Stimulated activated CD4-positive, alpha-beta T cell treated with anti-CD3 and anti-CD28 coated beads, TNF-alpha, amount 100 ng/mL, for 4 hours (primary cell): ENCODE data around the gene WFDC1.

Source experiments
- DNase-seq, 3 experiments: peaks; one replicate each; pipeline ENCODE4 v3.0.0-alpha.2; 2020; ENCODE audit warnings: low read depth in 3 of 3

Gene WFDC1

DNA sequence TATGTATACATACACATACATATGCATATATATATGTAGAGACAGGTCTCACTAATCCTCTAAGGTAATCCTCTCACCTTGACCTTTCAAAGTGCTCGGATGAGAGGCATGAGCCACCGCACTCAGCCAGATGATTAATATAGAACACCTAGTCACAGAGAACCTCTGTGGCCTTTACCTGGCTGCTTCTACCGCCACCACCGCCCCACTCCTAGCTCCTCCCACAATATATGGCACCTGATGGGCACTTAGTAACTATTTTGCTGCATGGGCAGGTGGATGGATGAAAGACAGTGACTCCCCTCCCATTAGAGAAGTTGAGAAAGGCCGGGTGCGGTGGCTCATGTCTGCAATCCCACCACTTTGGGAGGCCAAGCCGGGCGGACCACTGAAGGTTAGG is 57.0 kb downstream of the WFDC1 start:
- no peak for DNase-seq

- no peak for DNase-seq
Measured at GRCh38 chr16:84354306-84354705, 59.6 kb downstream of the WFDC1 start.

DNA sequence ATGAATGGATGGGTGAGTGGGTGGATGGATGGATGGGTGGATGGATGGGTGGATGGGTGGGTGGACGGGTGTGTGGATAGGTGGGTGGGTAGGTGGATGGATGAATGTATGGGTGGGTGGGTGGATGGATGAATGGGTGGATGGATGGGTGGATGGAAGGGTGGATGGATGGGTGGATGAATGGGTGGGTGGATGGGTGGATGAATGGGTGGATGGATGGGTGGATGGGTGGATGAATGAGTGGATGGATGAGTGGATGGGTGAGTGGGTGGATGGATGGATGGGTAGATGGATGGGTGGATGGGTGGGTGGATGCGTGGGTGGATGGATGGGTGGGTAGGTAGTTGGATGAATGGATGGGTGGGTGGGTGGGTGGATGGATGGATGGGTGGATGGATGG is 60.5 kb downstream of the WFDC1 start:
- DNase-seq = no peak

DNA sequence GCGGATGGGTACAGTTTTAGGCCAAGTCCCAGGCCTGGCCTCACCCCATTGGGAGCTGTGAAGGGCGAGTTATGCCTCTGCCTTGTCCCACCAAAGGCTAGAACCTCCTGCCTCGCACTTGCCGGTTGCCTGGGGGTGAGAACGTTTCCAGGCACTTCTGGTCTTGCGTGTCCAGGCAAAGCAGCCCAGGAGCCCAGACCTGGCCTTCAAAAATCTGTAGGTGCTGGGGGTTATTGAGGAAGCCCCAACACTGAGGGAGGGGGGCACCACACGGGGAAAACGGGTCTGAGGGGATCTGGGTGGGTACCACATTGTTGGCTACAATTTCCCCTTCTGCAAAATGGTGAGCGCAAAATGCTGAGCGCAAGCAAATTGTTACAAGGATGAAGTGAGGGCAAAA is 61.5 kb downstream of the WFDC1 start:
- no peak for DNase-seq

- DNase-seq = no peak
Measured at GRCh38 chr16:84356591-84357116, 62.0 kb downstream of the WFDC1 start.

DNA sequence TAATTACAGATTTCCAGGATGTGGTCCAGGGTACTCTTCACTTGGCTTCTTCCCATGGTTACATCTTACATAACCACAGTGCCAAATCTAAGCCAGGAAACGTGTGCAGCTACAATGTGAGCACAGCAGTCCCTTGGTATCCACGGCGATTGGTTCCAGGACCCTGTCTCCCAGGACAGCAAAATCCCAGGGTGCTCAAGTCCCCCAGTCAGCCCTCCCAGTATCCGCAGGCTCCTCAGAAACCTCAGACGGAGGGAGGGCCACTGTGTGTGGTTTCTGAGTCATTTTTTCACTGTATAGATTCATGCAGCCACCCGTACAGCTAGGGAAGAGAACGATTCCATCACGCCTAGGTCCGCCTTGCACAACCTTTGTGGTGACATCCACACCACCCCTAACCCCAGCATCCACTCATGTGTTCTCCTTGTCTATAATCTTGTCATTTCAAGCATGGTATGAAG is 62.5 kb downstream of the WFDC1 start:
- no peak for DNase-seq

GRCh38 chr16:84358601-84359295 is 64.1 kb downstream of the WFDC1 start:
- DNase-seq = no peak

- no peak for DNase-seq
Measured at GRCh38 chr16:84359326-84359725, 64.6 kb downstream of the WFDC1 start.

GRCh38 chr16:84360170-84360569 is 65.5 kb downstream of the WFDC1 start:
- DNase-seq = peak in 2 of 3 experiments; percentile 2 to 11

DNA sequence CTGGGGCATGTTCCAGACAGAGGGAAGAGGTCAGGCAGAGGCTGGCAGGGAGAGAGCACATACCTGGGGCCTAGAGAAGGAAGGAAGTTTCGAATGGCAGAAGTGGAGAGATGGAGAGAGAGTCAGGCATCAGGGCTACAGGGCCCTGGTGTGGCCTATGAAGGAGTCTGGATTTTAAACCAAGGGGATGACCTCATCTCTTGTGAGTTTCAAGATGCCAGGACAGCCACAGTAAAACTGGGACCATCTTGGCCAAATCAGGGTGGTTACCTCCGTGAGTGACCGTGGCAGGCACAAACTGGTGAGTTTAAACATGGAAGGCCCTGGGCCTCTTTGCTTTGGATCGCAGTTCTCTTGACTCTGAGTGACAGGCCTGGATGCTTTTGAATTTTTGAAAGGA is 66.1 kb downstream of the WFDC1 start:
- no peak for DNase-seq

DNA sequence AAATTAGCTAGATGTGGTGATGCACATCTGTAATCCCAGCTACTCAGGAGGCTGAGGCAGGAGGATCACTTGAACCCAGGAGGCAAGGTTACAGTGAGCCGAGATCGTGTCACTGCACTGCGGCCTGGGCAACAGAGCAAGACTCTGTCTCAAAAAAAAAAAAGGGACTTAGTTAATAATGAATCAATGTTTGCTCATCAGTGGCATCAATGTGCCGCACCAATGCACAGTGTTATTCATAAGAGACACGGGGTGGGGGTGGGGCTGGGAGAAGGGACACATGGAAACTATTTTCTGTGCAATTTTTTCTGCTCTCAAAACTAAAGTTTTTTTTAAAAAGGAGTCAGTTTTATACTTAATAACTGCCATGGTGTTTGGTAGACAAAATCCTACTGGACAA is 66.9 kb downstream of the WFDC1 start:
- DNase-seq = no peak

GRCh38 chr16:84362471-84362941 is 67.8 kb downstream of the WFDC1 start:
- no peak for DNase-seq

DNA sequence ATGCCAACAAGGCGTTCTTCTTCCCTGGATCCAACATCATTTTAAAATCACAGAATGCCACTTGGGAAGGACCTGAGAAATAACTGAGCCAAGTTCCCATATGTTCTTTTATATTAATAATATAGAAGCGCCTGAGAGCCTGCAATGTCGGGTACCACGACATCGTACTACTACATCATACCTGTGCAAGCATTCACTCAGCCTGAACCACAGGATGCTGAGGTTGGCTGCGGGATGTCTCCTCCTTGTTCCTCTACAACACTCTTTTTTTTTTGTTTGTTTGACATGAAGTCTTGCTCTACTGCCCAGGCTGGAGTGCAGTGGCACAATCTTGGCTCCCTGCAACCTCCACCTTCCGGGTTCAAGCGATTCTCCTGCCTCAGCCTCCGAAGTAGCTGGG is 71.5 kb downstream of the WFDC1 start:
- no peak for DNase-seq

- DNase-seq = no peak
Measured at GRCh38 chr16:84367297-84367680, 72.6 kb downstream of the WFDC1 start.

- no peak for DNase-seq
Measured at GRCh38 chr16:84367750-84368307, 73.2 kb downstream of the WFDC1 start.

DNA sequence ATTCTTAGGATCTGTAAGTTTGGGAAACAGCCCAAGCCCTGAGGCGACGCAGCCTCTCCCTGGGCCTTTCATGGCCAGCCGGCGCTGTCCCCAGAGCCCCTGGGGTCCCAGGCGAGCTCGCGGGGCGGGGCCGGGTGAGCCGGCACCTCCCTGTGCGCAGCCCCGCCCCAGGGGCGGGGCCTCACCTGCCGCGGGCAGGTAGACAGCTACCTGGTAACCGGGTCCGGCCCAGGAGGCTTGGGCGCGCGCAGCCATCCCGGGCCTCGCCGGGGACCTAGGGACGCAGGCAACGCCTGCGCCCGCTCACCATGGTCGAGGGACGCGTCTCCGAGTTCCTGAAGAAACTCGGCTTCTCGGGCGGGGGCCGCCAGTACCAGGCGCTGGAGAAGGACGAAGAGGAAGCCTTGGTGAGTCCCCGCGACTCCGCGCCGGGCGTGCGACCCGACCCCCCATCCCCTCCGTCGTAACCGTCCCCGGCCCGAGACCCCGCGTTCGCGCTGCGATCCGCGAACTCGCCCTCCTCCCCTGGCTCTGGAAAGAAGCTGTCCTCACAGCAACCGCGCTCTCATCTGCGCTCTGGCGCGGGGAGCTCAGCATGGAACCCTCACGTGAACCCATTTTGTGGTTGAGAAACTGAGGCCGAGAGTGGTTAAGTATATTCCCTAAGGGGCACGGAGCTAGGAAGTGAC is 73.8 kb downstream of the WFDC1 start, which contains the start of gene ATP2C2:
Gene ATP2C2 (plus strand): TSS at position 231 of the 689 bp plus-strand sequence. CDS start 78 bp downstream, at position 309.
- DNase-seq = no peak

DNA sequence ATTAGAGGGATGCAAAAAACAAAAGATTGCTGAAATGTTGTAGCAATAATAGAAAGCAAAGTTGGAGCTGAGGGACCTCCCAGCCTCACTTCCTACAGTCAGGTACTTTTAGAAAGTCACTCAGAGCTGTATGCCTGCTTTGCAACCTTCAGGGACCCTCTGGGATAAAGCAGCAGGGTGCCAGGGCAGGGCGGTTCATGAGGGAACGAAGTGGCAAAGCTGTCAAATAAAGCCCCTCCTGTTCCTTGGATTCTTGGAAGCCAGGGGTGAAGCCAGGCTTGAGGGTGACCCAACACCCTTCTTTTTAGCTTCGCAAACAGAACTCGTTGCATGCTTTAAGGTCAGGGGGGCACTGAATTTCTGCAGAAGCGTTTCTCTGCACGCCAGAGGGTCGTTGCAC is 74.4 kb downstream of the WFDC1 start:
- DNase-seq = no peak

DNA sequence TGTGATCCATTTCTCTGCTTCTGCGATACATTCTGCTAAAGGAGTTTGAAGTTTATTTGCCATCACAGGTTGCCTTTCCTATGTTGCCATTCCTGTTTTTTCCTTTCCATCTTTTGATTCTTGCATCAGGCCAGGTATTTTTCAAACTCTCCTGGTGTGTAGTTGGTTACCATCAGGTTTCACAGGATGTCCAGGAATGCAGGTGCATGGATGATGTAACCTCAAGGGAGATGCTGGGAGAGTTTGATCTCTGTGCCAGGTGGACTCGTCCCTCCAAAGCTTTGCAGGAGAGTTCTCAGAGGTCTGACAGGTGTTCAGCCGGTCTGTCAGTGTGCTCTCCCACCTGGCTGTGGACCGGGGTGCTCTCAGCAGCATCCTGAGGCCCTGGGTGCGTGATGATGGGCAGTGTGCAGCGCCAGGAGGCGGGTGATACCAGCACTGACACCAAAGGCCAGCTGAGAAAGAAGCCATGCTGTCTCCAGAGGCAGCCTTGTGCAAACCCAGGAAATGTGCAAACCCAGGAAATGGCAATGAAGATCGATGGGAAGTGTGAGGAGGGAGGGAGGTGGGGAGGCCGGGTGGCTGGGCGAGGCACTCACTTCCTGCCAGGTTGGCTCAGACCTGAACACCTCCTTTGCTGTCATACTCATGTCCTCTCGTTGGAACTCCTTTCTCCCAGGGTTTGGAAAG is 75.4 kb downstream of the WFDC1 start:
- DNase-seq = no peak

DNA sequence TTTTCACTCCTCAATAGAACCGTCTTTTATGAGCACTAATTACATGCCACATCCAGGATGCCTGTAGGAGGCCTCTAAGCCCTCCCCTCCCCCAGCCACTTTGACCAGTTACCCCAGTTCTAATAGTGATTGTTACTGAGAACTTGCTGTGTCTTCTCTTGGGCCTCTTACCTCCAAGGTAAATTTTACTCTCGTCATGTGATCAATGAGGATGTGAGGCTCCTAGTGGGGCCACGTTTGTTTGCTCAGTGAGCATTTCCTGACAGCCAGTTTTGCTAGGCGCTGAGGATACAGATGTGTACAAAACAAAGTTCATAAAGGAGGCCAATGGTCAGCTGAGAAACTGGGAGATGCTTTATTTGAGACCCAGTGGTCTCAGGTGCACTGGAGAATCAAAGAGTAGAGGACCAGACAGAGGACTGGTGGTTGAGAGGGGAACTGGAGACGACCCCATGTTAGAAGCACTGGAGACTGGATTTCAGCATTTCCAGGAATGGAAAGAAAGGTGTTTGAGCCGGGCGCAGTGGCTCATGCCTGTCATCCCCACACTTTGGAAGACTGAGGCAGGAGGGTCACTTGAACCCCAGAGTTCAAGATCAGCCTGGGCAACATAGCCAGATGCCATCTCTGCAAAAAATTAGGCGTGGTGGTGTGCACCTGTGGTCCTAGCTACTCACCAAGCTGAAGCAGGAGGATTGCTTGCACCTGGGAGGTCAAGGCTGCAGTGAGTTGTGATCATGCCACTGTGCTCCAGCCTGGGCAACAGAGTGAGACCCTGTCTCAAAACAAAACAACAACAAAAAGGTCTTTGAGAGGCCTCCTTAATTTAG is 76.3 kb downstream of the WFDC1 start:
- no peak for DNase-seq

GRCh38 chr16:84371553-84371865 is 76.8 kb downstream of the WFDC1 start:
- no peak for DNase-seq

DNA sequence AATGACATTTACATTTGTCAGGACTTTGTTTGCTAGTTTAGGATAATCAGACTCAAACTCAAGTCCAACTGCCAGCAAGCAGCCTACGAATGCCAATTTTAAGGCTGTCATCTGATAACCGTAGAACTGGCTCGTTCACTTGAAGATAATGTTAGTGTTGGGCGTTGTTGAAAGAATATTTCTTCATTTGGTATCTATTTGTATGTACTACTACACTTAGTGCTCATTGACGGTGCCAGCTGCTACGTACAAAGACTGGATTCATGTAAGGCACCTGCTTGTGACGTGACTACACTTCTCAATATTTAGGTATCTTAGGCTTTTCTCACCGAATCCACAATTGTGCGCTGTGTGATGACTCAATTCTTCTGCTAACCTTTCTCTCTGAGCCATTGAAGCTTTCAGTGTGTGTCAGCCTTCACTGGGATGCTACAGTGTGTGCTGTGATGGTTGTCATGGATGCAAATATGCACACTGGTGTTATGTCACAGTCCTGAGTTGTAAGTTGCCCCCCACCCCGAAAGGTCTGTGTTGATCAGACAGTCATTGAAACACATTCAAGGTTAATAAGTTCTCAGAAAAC is 79.3 kb downstream of the WFDC1 start:
- no peak for DNase-seq
